Ishikawa (cell line): ENCODE measurements around the gene KDM4F.

Source experiments
- CEBPB ChIP-seq: IDR thresholded peaks from 2 replicates; pipeline ENCODE4 v1.6.1; 2012
- CREB1 ChIP-seq: IDR thresholded peaks from 2 replicates; pipeline ENCODE4 v1.6.1; 2012; ENCODE audit warnings: low read depth
- EGR1 ChIP-seq: IDR thresholded peaks from 2 replicates; pipeline ENCODE4 v1.6.1; 2012
- EP300 ChIP-seq: IDR thresholded peaks from 2 replicates; pipeline ENCODE4 v1.6.1; 2012; ENCODE audit warnings: borderline replicate concordance
- FOXM1 ChIP-seq: IDR thresholded peaks from 2 replicates; pipeline ENCODE4 v1.6.1; 2012; ENCODE audit warnings: low read depth, borderline replicate concordance
- NFIC ChIP-seq: IDR thresholded peaks from 2 replicates; pipeline ENCODE4 v1.6.1; 2012
- RAD21 ChIP-seq: IDR thresholded peaks from 2 replicates; pipeline ENCODE4 v1.6.1; 2012; ENCODE audit warnings: low read depth
- TAF1 ChIP-seq: IDR thresholded peaks from 2 replicates; pipeline ENCODE4 v1.6.1; 2012; ENCODE audit warnings: low read depth, mild to moderate bottlenecking
- TCF12 ChIP-seq: IDR thresholded peaks from 2 replicates; pipeline ENCODE4 v1.6.1; 2012; ENCODE audit warnings: low read depth
- TEAD4 ChIP-seq: IDR thresholded peaks from 2 replicates; pipeline ENCODE4 v1.6.1; 2012
- YY1 ChIP-seq: IDR thresholded peaks from 2 replicates; pipeline ENCODE4 v1.6.1; 2012; ENCODE audit warnings: low read depth
- ZBTB7A ChIP-seq: IDR thresholded peaks from 2 replicates; pipeline ENCODE4 v1.6.1; 2012; ENCODE audit warnings: low read depth
- TF ChIP-seq, protein P1 (sequence below): IDR thresholded peaks from 2 replicates; pipeline ENCODE4 v1.6.1; 2012; ENCODE audit warnings: low read depth, mild to moderate bottlenecking
- TF ChIP-seq, protein P2 (sequence below): IDR thresholded peaks from 2 replicates; pipeline ENCODE4 v1.6.1; 2012
- TF ChIP-seq, protein P3 (sequence below): IDR thresholded peaks from 2 replicates; pipeline ENCODE4 v1.6.1; 2012

KDM4F gene

DNA sequence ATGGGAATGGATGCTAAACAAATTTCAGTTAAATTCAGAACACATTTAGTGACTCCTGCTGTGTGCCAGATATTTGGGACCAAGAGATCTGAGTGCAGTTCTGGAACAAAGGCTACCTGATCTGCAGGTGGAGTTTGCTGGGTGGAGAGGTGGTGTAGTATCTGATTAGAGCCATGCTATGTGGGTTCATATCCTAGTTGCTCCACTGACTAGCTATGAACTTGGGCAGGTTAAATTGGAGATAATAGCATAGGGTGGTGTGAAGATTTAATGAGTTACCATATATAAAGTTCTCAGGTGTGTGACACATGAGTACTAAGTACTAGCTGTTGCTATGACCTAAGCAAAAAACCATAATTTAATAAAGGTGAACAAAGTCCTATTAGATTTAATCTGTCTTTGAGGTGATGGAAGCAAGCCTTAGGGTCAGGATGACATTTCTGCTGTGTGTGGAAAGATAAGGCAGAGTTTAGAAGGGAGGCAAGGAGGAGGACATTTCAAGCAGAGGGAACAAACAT is 42.5 kb downstream of the KDM4F start:
- TF ChIP-seq, protein P1, sequence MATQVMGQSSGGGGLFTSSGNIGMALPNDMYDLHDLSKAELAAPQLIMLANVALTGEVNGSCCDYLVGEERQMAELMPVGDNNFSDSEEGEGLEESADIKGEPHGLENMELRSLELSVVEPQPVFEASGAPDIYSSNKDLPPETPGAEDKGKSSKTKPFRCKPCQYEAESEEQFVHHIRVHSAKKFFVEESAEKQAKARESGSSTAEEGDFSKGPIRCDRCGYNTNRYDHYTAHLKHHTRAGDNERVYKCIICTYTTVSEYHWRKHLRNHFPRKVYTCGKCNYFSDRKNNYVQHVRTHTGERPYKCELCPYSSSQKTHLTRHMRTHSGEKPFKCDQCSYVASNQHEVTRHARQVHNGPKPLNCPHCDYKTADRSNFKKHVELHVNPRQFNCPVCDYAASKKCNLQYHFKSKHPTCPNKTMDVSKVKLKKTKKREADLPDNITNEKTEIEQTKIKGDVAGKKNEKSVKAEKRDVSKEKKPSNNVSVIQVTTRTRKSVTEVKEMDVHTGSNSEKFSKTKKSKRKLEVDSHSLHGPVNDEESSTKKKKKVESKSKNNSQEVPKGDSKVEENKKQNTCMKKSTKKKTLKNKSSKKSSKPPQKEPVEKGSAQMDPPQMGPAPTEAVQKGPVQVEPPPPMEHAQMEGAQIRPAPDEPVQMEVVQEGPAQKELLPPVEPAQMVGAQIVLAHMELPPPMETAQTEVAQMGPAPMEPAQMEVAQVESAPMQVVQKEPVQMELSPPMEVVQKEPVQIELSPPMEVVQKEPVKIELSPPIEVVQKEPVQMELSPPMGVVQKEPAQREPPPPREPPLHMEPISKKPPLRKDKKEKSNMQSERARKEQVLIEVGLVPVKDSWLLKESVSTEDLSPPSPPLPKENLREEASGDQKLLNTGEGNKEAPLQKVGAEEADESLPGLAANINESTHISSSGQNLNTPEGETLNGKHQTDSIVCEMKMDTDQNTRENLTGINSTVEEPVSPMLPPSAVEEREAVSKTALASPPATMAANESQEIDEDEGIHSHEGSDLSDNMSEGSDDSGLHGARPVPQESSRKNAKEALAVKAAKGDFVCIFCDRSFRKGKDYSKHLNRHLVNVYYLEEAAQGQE = no peak

DNA sequence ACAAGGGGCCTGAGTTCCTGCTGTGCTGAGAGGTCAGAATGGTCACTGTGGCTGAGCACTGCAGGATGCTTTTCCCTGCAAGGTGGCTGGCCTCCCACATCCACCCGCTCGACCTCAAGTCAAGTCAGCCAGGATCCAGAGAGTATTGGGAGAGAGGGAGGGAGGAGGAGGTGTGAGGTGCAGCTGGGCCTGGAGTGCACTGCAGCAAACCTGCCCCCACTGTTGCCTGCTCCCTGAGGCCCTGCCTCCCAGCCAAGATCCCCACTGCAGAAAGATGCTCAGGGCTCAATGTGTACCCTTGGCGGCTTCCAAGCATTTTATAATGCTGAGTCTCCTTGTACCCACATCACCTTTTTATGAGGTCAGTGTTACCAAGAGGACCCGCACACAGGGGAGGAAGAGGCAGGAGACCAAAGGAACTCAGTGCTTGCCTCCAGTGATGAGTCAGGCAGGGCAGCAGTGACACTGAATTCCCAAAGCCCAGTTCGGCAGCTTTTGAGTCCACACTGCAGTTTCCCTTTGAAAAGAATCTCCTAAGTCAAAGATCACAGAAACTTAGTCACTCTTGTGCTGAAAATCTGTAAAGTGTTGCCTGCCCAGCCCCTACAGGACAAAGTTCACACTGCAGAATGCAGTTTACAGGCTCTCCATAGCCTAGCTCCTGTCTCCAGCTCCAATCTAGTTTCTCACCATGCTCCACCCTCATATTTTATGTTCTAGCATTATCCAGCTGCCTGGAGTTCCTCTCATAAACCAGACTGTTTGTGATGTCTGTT is 43.5 kb downstream of the KDM4F start:
- TF ChIP-seq CREB1 = no peak
- no peak for TF ChIP-seq CEBPB
- no peak for TF ChIP-seq EP300
- no peak for TF ChIP-seq TCF12
- no peak for TF ChIP-seq YY1
- TF ChIP-seq EGR1 = no peak
- TF ChIP-seq, protein P2, sequence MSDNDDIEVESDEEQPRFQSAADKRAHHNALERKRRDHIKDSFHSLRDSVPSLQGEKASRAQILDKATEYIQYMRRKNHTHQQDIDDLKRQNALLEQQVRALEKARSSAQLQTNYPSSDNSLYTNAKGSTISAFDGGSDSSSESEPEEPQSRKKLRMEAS = no peak
- no peak for TF ChIP-seq ZBTB7A
- no peak for TF ChIP-seq NFIC
- TF ChIP-seq TAF1 = no peak
- TF ChIP-seq, protein P1 = no peak
- TF ChIP-seq RAD21 = no peak
- TF ChIP-seq FOXM1 = no peak
- no peak for TF ChIP-seq TEAD4
- TF ChIP-seq, protein P3, sequence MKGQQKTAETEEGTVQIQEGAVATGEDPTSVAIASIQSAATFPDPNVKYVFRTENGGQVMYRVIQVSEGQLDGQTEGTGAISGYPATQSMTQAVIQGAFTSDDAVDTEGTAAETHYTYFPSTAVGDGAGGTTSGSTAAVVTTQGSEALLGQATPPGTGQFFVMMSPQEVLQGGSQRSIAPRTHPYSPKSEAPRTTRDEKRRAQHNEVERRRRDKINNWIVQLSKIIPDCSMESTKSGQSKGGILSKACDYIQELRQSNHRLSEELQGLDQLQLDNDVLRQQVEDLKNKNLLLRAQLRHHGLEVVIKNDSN = no peak

DNA sequence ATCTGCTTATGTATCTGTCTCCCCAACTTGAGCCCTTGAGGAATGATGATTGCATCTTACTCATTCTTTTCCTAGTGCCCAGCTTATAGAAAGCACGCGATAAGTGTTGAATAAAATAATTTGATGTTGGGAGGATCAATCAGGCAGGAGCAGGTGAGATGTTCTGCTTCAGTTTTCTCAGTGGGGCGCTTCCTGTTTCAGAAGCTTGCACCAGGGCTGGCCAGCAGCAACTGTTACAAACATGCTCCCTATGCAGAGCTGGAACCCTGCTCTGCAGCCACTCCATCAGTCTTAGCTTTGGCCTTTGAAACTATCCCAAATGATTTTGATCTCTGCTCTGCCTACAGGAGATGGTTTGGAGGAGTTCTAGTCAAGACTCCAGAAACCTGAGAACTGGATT is 44.3 kb downstream of the KDM4F start:
- no peak for TF ChIP-seq RAD21
- TF ChIP-seq EP300 = no peak
- TF ChIP-seq NFIC = no peak
- TF ChIP-seq TEAD4 = no peak
- no peak for TF ChIP-seq ZBTB7A
- TF ChIP-seq, protein P2 = no peak
- no peak for TF ChIP-seq EGR1
- TF ChIP-seq TCF12 = no peak
- no peak for TF ChIP-seq CEBPB
- no peak for TF ChIP-seq CREB1
- TF ChIP-seq TAF1 = no peak
- TF ChIP-seq, protein P1 = no peak
- TF ChIP-seq YY1 = no peak
- no peak for TF ChIP-seq FOXM1

DNA sequence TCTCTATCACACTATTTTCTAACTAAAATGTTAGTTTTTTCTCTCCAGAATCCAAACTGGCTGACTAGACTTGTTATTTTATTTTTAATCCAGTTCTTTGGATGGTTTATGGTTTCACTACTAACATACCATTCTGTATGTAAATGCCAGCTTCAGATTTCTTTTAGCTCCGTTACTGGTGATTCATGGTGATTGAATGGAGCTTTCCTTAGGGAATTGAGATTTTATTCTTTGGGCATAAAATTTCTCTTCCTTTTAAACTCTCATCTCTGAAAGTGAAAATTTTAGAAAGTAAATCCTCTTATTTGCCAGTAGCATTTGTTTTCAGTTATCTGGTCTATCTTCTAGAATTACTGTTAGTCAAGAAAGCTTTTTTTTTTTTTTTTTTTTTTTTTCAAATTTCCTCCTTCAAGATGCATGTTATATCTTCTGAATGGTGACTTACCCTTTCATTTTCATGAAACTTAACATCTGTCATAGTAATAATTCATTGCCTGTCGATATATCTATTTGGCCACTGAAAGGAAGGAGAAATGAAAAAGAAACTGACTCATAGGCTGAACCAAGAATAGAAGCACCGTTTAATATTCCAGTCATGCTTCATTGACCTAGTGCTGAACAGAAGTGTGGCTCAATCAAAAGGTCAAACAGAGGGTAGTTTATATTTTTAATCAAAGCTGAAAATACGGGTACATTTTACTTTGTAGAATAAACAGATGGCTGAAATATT is 46.8 kb downstream of the KDM4F start:
- TF ChIP-seq, protein P1 = peak; percentile 18; the same call in 1 of the 2 replicates
- no peak for TF ChIP-seq FOXM1
